GM23338 (cell line): ENCODE data around the gene STAC. TPM values are rescaled to one million over a fixed set of nuclear protein-coding genes. Genes with fewer than 3 reads are reported as not detected.

Experiments used
- ATAC-seq: fragments of 200-7000 bp; cut with Tn5 transposase; 3 replicates; pipeline ENCODE4 v1.9.1; 2020
- DNase-seq: peaks from one replicate; pipeline ENCODE4 v3.0.0-alpha.2; 2015; ENCODE audit warnings: low spot score
- H2AFZ ChIP-seq: fragments of 200-600 bp; sonication (generic); 2 replicates; pipeline ENCODE4 v1.8.0; 2016; ENCODE audit warnings: antibody characterized with exemption, mild to moderate bottlenecking, moderate library complexity
- H3F3A ChIP-seq: fragments of 200-600 bp; sonication (generic); replicated peaks from 2 replicates; pipeline ENCODE4 v1.8.0; 2017; ENCODE audit warnings: antibody characterized with exemption, mixed run types, low read depth
- H3K27ac ChIP-seq: fragments of 200-600 bp; sonication (generic); 2 replicates; pipeline ENCODE4 v1.6.1; 2016; ENCODE audit warnings: low read depth
- H3K27me3 ChIP-seq: fragments of 200-600 bp; sonication (generic); 2 replicates; pipeline ENCODE4 v1.8.0; 2016; ENCODE audit warnings: mild to moderate bottlenecking, mixed run types, moderate library complexity; ENCODE audit not compliant: insufficient read depth
- H3K36me3 ChIP-seq: fragments of 200-600 bp; sonication (generic); 2 replicates; pipeline ENCODE4 v1.8.0; 2016; ENCODE audit warnings: mild to moderate bottlenecking; ENCODE audit not compliant: insufficient read depth
- H3K4me1 ChIP-seq: fragments of 200-600 bp; sonication (generic); 2 replicates; pipeline ENCODE4 v1.8.0; 2016; ENCODE audit warnings: mild to moderate bottlenecking, moderate library complexity; ENCODE audit not compliant: insufficient read depth
- H3K4me2 ChIP-seq: fragments of 200-600 bp; sonication (generic); 2 replicates; pipeline ENCODE4 v1.7.1; 2017; ENCODE audit warnings: mixed run types
- H3K4me3 ChIP-seq: fragments of 200-600 bp; sonication (generic); 2 replicates; pipeline ENCODE4 v1.6.1; 2016; ENCODE audit warnings: mixed run types
- H3K79me2 ChIP-seq: fragments of 200-600 bp; sonication (generic); replicated peaks from 2 replicates; pipeline ENCODE4 v1.8.0; 2017; ENCODE audit warnings: mild to moderate bottlenecking; ENCODE audit not compliant: insufficient read depth
- H3K9me2 ChIP-seq: fragments of 200-600 bp; sonication (generic); 2 replicates; pipeline ENCODE4 v1.8.0; 2017; ENCODE audit not compliant: insufficient read depth
- H4K20me1 ChIP-seq: fragments of 200-600 bp; sonication (generic); replicated peaks from 2 replicates; pipeline ENCODE4 v1.8.0; 2017; ENCODE audit warnings: mild to moderate bottlenecking; ENCODE audit not compliant: insufficient read depth
- H3K27ac Mint-ChIP-seq: 2 replicates; pipeline ENCODE4 v1.8.0; 2020; ENCODE audit warnings: inconsistent platforms, mild to moderate bottlenecking, moderate library complexity, mixed read lengths
- H3K27me3 Mint-ChIP-seq: 3 replicates; pipeline ENCODE4 v1.8.0; 2022; ENCODE audit warnings: low read depth, mild to moderate bottlenecking, moderate library complexity, mixed read lengths, inconsistent platforms; ENCODE audit not compliant: insufficient read depth, poor library complexity
- H3K36me3 Mint-ChIP-seq: 3 replicates; pipeline ENCODE4 v1.8.0; 2021; ENCODE audit warnings: low read depth, mild to moderate bottlenecking, inconsistent platforms, moderate library complexity, mixed read lengths
- H3K4me1 Mint-ChIP-seq: 3 replicates; pipeline ENCODE4 v1.8.0; 2020; ENCODE audit warnings: mild to moderate bottlenecking, inconsistent platforms, mixed read lengths
- H3K4me3 Mint-ChIP-seq: 3 replicates; pipeline ENCODE4 v1.8.0; 2021; ENCODE audit warnings: moderate library complexity, mild to moderate bottlenecking, inconsistent platforms, mixed read lengths
- H3K9me3 Mint-ChIP-seq: 3 replicates; pipeline ENCODE4 v1.8.0; 2020; ENCODE audit warnings: moderate library complexity, mild to moderate bottlenecking, inconsistent platforms, mixed read lengths
- CREB1 ChIP-seq: fragments of 250-450 bp; sonication (Bioruptor Pico); IDR thresholded peaks from 2 replicates; pipeline ENCODE4 v1.5.0; 2020; ENCODE audit warnings: low read depth, mild to moderate bottlenecking, moderate library complexity
- CTCF ChIP-seq, 2 experiments: fragments of 200-600 bp in 1 of 2; sonication (generic) in 1 of 2; conservative IDR thresholded peaks; 2 replicates each; pipeline versions ENCODE4 v1.5.1 to v1.6.1; 2016 to 2017; ENCODE audit warnings: antibody characterized with exemption in 2 of 2, low read depth in 2 of 2, mild to moderate bottlenecking in 2 of 2, moderate library complexity in 1 of 2
- ETS1 ChIP-seq: IDR thresholded peaks from 2 replicates; pipeline ENCODE4 v1.6.1; 2016; ENCODE audit warnings: antibody characterized with exemption
- EZH2 ChIP-seq: fragments of 200-600 bp; sonication (generic); IDR thresholded peaks from one replicate; pipeline ENCODE4 v1.8.0; 2017; ENCODE audit warnings: antibody characterized with exemption, mild to moderate bottlenecking, low read depth; ENCODE audit not compliant: unreplicated experiment
- EZH2phosphoT487 ChIP-seq: fragments of 200-600 bp; sonication (generic); IDR thresholded peaks from one replicate; pipeline ENCODE4 v1.8.1; 2018; ENCODE audit warnings: antibody characterized with exemption; ENCODE audit not compliant: unreplicated experiment
- JUNB ChIP-seq: IDR thresholded peaks from one replicate; pipeline ENCODE4 v1.6.1; 2016; ENCODE audit warnings: antibody characterized with exemption; ENCODE audit not compliant: unreplicated experiment
- NANOG ChIP-seq: IDR thresholded peaks from 2 replicates; pipeline ENCODE4 v1.6.1; 2016; ENCODE audit warnings: antibody characterized with exemption, borderline replicate concordance
- POLR2AphosphoS5 ChIP-seq: IDR thresholded peaks from 2 replicates; pipeline ENCODE4 v1.6.1; 2016; ENCODE audit warnings: antibody characterized with exemption, low read depth
- REST ChIP-seq: IDR thresholded peaks from one replicate; pipeline ENCODE4 v1.6.1; 2018; ENCODE audit warnings: antibody characterized with exemption; ENCODE audit not compliant: unreplicated experiment
- STAT1 ChIP-seq: IDR thresholded peaks from one replicate; pipeline ENCODE4 v1.6.1; 2016; ENCODE audit warnings: antibody characterized with exemption; ENCODE audit not compliant: unreplicated experiment
- ZNF114 ChIP-seq: fragments of 250-450 bp; sonication (Bioruptor Pico); IDR thresholded peaks from 2 replicates; pipeline ENCODE4 v1.5.0; 2020; ENCODE audit warnings: mild to moderate bottlenecking, moderate library complexity
- ZNF331 ChIP-seq: fragments of 250-450 bp; sonication (Bioruptor Pico); IDR thresholded peaks from 2 replicates; pipeline ENCODE4 v1.5.0; 2020; ENCODE audit warnings: low read depth, mild to moderate bottlenecking, moderate library complexity
- ZNF462 ChIP-seq: fragments of 250-450 bp; sonication (Bioruptor Pico); IDR thresholded peaks from 2 replicates; pipeline ENCODE4 v1.5.0; 2020; ENCODE audit warnings: mild to moderate bottlenecking, moderate library complexity
- polyA plus RNA-seq: library from polyadenylated mRNA; unstranded; fragments of >200 nt; fragmentation: Nextera tagmentation; extraction: Ambion mirVana; gene quantifications from 2 replicates; pipeline ENCODE4 v1.2.1, GENCODE V29; 2016
- total RNA-seq: library from RNA; depleted of rRNA; stranded (reverse); fragments of >200 nt; shearing (Covaris generic); gene quantifications from 2 replicates; pipeline ENCODE4 v1.2.3, GENCODE V29; 2014

STAC gene
- total and polyA plus RNA-seq, 2 experiments from 2014 or later: 5.6 to 22.9 TPM

GRCh38 chr3:36393563-36393962, 13.3 kb downstream of the STAC start:
- no peaks in the 10 kb centered on the region for H3F3A ChIP-seq
- H3K79me2 ChIP-seq: peaks cover 15% of the 10 kb centered on the region
- no peaks in the 10 kb centered on the region for H3K36me3 ChIP-seq
- Mint-ChIP-seq H3K4me1 (no peaks in the 10 kb centered on the region), H3K4me3 (no peak overlapping the region), H3K9me3 (no peaks in the 10 kb centered on the region), H3K27me3 (peaks cover 3% of the 10 kb centered on the region), H3K27ac (0 out of 2 replicates have a peak overlapping the region, but pooled peaks have one; percentile 11), H3K36me3 (0 out of 3 replicates have a peak, but pooled peaks cover 6% of the 10 kb centered on the region)
- no peaks in the 10 kb centered on the region for H3K27me3 ChIP-seq
- H3K27ac ChIP-seq: no peak overlapping the region
- ATAC-seq (no peak), DNase-seq (no peak)
- TF ChIP-seq CREB1 (CRISPR knock-in tag): no peak
- TF ChIP-seq EZH2phosphoT487: no peak
- TF ChIP-seq ZNF462 (CRISPR knock-in tag): no peak
- TF ChIP-seq POLR2AphosphoS5: no peak
- TF ChIP-seq ZNF114 (CRISPR knock-in tag): no peak
- no peak for TF ChIP-seq JUNB
- no peak for TF ChIP-seq EZH2
- TF ChIP-seq REST: no peak
- TF ChIP-seq NANOG: no peak
- no peak for TF ChIP-seq ZNF331 (CRISPR knock-in tag)
- no peak for TF ChIP-seq ETS1
- TF ChIP-seq CTCF (conservative IDR thresholded peaks at IDR 0.05; ENCODE audit: low read depth in 2 of 2): no peak
- no peak for TF ChIP-seq STAT1
- H2AFZ ChIP-seq: no peak overlapping the region
- H4K20me1 ChIP-seq: no peaks in the 10 kb centered on the region
- H3K4me1 ChIP-seq: no peaks in the 10 kb centered on the region
- H3K9me2 ChIP-seq: no peaks in the 10 kb centered on the region
- no peak overlapping the region for H3K4me2 ChIP-seq
- no peak overlapping the region for H3K4me3 ChIP-seq
